Activated CD4-positive, alpha-beta T cell treated with anti-CD3 and anti-CD28 coated beads, Interleukin-2, amount 10 ng/mL, durations not matched to agents 7 days and 5 days (primary cell): ENCODE data around the gene SLC25A47. TPM values are rescaled to one million over a fixed set of nuclear protein-coding genes. Genes with fewer than 3 reads are reported as not detected.
"Not testable (repeated sequence)": the region's sequence is repeated elsewhere in the genome, so short reads cannot be mapped to it uniquely, and the experiment has no call there.

Experiments
- CTCF ChIA-PET: fragments of 350-600 bp; sonication (Branson Sonifier 250); formaldehyde crosslinking; loops from one replicate; lab custom pipeline; 2021; ENCODE audit warnings: antibody characterized with exemption; lab: Charles Lee
- POLR2A ChIA-PET: fragments of 350-600 bp; sonication (Branson Sonifier 250); formaldehyde crosslinking; loops from one replicate; lab custom pipeline; 2021; ENCODE audit warnings: antibody characterized with exemption; lab: Charles Lee
- DNase-seq: peaks from one replicate; pipeline ENCODE4 v3.0.0-alpha.2; 2020
- H3K27ac Mint-ChIP-seq: one replicate; pipeline ENCODE4 v1.8.0; 2021; ENCODE audit warnings: mild to moderate bottlenecking, moderate library complexity, mixed read lengths
- H3K27me3 Mint-ChIP-seq: one replicate; pipeline ENCODE4 v1.8.0; 2021; ENCODE audit warnings: mixed read lengths
- H3K36me3 Mint-ChIP-seq: one replicate; pipeline ENCODE4 v1.8.0; 2021; ENCODE audit warnings: low read depth, mixed read lengths
- H3K4me1 Mint-ChIP-seq: one replicate; pipeline ENCODE4 v1.8.0; 2021; ENCODE audit warnings: mixed read lengths
- H3K4me3 Mint-ChIP-seq: one replicate; pipeline ENCODE4 v1.8.0; 2021; ENCODE audit warnings: mild to moderate bottlenecking, moderate library complexity, mixed read lengths
- H3K9me3 Mint-ChIP-seq: one replicate; pipeline ENCODE4 v1.8.0; 2021; ENCODE audit warnings: mixed read lengths
- total RNA-seq, 2 experiments: library from RNA; stranded (reverse); gene quantifications; one replicate each; pipeline ENCODE4 v1.2.3, GENCODE V29; 2021

The SLC25A47 gene
- total RNA-seq, 2 experiments from 2014 or later, result not detected

- Mint-ChIP-seq H3K36me3 (no peaks in the 10 kb centered on the region), H3K27ac (no peak overlapping the region), H3K4me1 (peaks cover 3% of the 10 kb centered on the region), H3K4me3 (no peak overlapping the region), H3K27me3 (no peaks in the 10 kb centered on the region), H3K9me3 (no peaks in the 10 kb centered on the region)
- DNase-seq, result no peak
- ChIA-PET CTCF (interaction anchor here (0.7 to 10.5 kb wide), 3 partner anchors 8 to 10 kb away, joined by 3 to 64 read pairs (median 4); no protein-coding TSS in a partner anchor), POLR2A (no interaction called here)
Measured at GRCh38 chr14:100292776-100293461, 30.2 kb upstream of the SLC25A47 start.

DNA sequence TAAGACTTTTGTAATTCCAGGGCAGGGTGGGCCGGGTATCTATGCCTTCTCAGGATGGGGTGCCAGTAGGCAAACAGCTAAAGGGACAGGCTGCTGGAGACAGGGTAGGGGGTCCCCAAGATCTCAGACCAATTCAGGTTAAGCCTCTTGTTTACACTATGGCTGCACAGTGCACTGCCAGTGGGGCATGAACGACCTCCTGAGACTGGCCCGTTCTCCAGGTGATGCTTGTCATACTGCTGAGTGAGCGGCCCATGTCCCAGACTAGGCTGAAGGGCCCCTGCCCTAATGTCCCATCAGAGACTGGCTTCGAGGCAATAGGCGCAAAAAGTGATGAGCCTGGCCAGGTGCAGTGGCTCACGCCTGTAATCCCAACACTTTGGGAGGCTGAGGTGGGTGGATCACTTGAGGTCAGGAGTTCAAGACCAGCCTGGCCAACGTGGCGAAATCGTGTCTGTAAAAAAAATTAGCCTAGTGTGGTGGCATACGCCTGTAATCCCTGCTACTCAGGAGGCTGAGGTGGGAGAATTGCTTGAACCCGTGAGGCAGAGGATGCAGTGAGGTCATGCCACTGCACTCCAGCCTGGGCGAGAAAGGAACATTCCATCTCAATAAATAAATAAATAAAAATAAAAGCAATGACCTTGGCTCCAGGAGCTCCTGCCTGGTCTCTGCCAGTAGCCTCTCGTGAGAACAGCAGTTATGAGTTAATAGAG, 29.5 kb upstream of the SLC25A47 start:
- H3K36me3 Mint-ChIP-seq, result no peaks in the 10 kb centered on the region
- no peaks in the 10 kb centered on the region for H3K27me3 Mint-ChIP-seq
- peaks cover 3% of the 10 kb centered on the region for H3K4me1 Mint-ChIP-seq
- no peak for DNase-seq
- H3K27ac Mint-ChIP-seq, result no peak overlapping the region
- H3K4me3 Mint-ChIP-seq, result no peak overlapping the region
- ChIA-PET CTCF (interaction anchor here (0.5 to 10.5 kb wide), 3 partner anchors 9 to 21 kb away, joined by 3 to 64 read pairs (median 4); no protein-coding TSS in a partner anchor), POLR2A (no interaction called here)
- no peaks in the 10 kb centered on the region for H3K9me3 Mint-ChIP-seq

DNA sequence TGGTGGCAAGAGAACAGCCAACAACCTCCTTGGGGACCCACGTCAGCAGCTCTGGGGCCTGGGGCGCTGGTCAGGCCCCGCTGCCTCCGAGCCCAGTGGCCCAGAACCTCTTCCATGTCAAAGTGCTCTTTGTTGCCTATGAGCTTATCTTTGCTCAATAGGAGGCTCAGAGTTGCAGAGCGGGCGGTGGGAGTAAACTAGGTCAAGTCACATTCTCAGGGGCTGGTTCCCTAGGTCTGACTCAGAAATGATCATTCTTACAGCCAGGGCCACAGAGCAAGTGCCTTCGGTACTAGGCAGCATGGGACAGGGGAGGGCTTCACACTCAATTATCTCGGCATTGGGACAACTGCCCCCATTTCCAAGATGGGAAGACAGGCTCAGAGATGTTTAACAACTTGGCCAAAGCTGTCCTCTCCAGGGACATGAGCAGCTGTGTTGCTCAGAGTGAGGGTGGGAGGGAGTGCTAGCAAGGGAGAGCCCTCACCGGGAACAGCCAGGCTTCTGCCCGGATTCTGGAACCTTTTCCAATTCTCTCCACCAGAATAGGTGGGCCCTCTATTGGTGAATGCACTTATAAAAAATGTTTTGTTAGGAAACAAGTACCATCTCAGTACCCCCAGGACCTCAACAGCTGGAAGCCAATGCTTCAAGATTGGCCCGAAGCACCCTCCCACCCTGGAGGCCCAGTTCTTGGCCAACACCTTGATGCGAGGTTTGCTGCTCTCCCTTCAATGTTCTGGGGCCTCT, 28.8 kb upstream of the SLC25A47 start:
- Mint-ChIP-seq H3K36me3 (no peaks in the 10 kb centered on the region), H3K27me3 (no peaks in the 10 kb centered on the region), H3K9me3 (no peaks in the 10 kb centered on the region), H3K27ac (no peak overlapping the region), H3K4me3 (no peak overlapping the region), H3K4me1 (peaks cover 3% of the 10 kb centered on the region)
- DNase-seq, result no peak
- ChIA-PET CTCF (interaction anchor here (0.5 to 10.5 kb wide), 4 partner anchors 9 to 22 kb away, joined by 3 to 64 read pairs (median 4); no protein-coding TSS in a partner anchor), POLR2A (no interaction called here)

GRCh38 chr14:100294963-100295330, 28.2 kb upstream of the SLC25A47 start:
- Mint-ChIP-seq H3K9me3 (no peaks in the 10 kb centered on the region), H3K4me1 (peaks cover 3% of the 10 kb centered on the region), H3K4me3 (no peak overlapping the region), H3K27me3 (no peaks in the 10 kb centered on the region), H3K36me3 (no peaks in the 10 kb centered on the region), H3K27ac (no peak overlapping the region)
- ChIA-PET CTCF (interaction anchor here (0.8 to 10.5 kb wide), 5 partner anchors 8 to 24 kb away, joined by 3 to 64 read pairs (median 4); no protein-coding TSS in a partner anchor), POLR2A (no interaction called here)
- no peak for DNase-seq

DNA sequence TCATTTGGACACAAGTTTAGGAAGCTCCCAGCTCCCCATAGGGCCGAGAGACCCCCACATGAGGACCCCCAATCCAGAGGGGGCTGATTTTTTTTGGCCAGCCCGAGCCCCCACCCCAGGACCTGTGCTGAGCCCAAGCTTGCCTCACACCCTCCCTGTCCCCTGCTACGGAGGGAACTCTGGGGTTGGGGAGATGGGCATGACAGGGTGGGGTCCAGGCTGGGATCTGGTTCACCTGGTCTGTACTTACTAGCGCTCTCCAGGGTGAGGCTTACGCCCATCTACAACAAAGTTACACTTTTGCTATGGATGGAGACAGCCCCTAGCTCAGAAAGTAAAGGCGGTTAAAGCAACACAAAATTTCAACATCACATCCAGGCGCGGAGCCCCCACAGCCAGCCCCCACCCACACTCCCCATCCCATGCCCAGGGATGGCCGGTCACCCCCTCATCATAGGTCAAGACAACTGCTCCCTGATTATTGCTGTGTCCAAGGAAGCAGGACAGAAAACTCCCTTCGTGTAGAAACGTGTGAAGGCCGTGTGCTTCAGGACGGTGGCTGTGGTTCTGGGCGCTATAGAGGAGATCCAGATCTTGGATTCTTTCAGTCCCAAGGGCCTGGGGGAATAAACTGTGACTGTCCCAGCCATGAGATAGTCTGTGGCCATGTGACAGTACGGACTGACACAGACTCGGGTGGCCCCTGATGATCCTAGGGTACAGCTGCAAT, 27.6 kb upstream of the SLC25A47 start:
- Mint-ChIP-seq H3K4me3 (no peak overlapping the region), H3K27me3 (no peaks in the 10 kb centered on the region), H3K9me3 (no peaks in the 10 kb centered on the region), H3K36me3 (no peaks in the 10 kb centered on the region), H3K4me1 (peaks cover 3% of the 10 kb centered on the region), H3K27ac (no peak overlapping the region)
- ChIA-PET CTCF (interaction anchor here (0.8 to 10.5 kb wide), 5 partner anchors 8 to 23 kb away, joined by 3 to 64 read pairs (median 4); no protein-coding TSS in a partner anchor), POLR2A (no interaction called here)
- DNase-seq, result no peak

DNA sequence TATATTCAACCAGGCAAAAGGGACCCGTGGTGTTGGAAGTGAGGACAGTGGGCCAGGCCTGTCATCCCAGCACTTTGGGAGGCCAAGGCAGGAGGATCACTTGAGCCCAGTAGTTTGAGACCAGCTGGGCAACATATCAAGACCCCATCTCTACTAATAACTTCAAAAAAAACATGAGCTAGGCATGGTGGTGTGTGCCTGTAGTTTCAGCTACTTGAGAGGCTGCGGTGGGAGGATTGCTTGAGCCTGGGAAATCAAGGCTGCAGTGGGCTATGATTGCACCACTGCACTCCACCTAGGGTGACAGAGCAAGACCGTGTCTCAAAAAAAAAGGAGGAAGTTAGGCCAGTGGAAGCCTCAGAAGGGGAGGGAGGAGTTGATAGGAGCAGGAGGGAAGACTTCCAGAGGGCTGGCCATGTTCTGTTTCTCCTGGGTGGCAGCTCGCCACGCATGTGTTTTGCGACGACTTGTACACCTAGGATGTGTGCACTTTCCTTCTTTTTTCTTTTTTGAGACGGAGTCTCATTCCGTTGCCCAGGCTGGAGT, 27.0 kb upstream of the SLC25A47 start:
- ChIA-PET CTCF (interaction anchor here (1.2 to 10.5 kb wide), 3 partner anchors 9 to 22 kb away, joined by 3 to 64 read pairs (median 4); no protein-coding TSS in a partner anchor), POLR2A (interaction anchor here (0.7 kb wide), 1 partner anchor 41 kb away, joined by 3 read pairs; no protein-coding TSS in a partner anchor)
- Mint-ChIP-seq H3K9me3 (no peaks in the 10 kb centered on the region), H3K4me1 (no peaks in the 10 kb centered on the region), H3K36me3 (no peaks in the 10 kb centered on the region), H3K27ac (no peak overlapping the region), H3K27me3 (no peaks in the 10 kb centered on the region), H3K4me3 (no peak overlapping the region)
- DNase-seq, result no peak

DNA sequence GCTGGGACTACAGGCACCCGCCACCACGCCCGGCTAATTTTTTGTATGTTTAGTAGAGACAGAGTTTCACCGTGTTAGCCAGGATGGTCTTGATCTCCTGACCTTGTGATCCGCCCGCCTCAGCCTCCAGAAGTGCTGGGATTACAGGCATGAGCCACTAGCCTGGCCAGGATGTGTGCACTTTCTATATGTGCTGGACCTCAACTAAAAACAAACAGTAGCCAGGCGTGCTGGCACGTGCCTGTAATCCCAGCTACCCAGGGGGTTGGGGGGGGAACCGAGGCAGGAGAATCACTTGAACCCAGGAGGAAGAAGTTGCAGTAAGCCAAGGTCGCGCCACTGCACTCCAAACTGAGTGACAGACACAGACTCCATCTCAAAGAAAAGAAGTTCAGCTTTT, 26.4 kb upstream of the SLC25A47 start:
- not testable (repeated sequence) for DNase-seq, H3K36me3 Mint-ChIP-seq, H3K4me3 Mint-ChIP-seq, H3K27me3 Mint-ChIP-seq, H3K4me1 Mint-ChIP-seq, H3K9me3 Mint-ChIP-seq, H3K27ac Mint-ChIP-seq
- POLR2A ChIA-PET, result interaction anchor here (0.7 kb wide), 1 partner anchor 42 kb away, joined by 3 read pairs; no protein-coding TSS in a partner anchor
- CTCF ChIA-PET, result interaction anchor here (1.5 to 10.5 kb wide), 2 partner anchors 12 to 13 kb away, joined by 3 to 64 read pairs; no protein-coding TSS in a partner anchor

GRCh38 chr14:100297320-100298300, 25.5 kb upstream of the SLC25A47 start:
- no peak overlapping the region for H3K4me3 Mint-ChIP-seq

DNA sequence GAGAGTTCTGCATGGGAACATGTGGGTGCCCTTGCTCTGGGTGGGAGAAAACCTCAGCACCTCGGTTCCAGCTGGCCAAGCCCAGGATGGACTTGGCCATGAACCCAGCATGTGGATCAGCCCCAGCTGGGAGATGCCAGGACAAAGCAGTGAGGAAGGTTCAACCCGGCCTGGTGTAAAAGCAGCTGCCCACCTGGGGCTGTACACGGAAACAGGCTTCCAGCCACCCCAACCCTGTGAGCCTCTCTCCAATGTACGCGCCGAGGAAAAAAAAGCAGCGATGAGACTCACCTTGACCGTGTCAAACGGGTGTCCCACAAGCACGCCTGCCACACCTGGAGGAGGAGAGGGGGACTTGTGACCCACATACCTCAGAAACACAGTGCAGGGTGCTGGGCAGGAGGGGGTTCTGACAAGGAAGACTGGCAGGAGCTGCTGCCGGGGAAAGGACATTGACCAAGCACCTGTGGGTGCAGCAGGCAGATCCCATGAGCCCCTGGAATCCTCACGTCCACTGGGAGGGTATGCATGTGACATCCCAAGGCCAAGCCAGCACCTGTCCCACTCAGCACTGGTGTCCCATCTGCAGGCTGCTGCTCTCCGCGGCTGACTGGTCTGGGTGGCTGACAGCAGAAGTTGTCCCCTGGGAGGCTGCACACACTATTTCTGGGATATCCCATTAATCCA, 24.4 kb upstream of the SLC25A47 start:
- Mint-ChIP-seq H3K36me3 (no peaks in the 10 kb centered on the region), H3K9me3 (no peaks in the 10 kb centered on the region), H3K27me3 (no peaks in the 10 kb centered on the region), H3K4me1 (no peaks in the 10 kb centered on the region), H3K27ac (no peak overlapping the region), H3K4me3 (no peak overlapping the region)
- ChIA-PET CTCF (interaction anchor here (10.5 kb wide), 1 partner anchor 14 kb away, joined by 64 read pairs; no protein-coding TSS in a partner anchor), POLR2A (no interaction called here)
- DNase-seq, result no peak

More at GRCh38 chr14:100297320-100298300, 25.5 kb upstream of the SLC25A47 start:
- POLR2A ChIA-PET, result no interaction called here
- DNase-seq, result no peak
- CTCF ChIA-PET, result interaction anchor here (1.5 to 10.5 kb wide), 2 partner anchors 12 to 13 kb away, joined by 3 to 64 read pairs; no protein-coding TSS in a partner anchor
- Mint-ChIP-seq H3K9me3 (no peaks in the 10 kb centered on the region), H3K27ac (no peak overlapping the region), H3K4me1 (no peaks in the 10 kb centered on the region), H3K27me3 (no peaks in the 10 kb centered on the region), H3K36me3 (no peaks in the 10 kb centered on the region)

DNA sequence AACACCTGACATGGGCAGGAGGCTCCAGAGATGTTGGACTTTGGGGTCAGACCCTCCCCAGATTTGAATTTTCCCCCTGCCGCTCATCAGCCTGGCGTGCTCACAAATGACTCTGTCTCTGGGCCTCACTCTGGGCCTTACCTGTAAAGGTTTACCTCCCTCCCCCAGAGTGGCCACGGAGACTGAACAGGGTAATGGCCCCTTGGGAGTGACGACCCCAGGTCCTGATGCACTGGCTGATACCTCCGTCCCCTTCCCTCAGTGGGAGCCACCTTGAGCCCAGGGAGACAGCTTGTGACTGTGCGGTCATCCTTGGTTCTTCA, 23.9 kb upstream of the SLC25A47 start:
- no peak for DNase-seq
- H3K27me3 Mint-ChIP-seq, result no peaks in the 10 kb centered on the region
- H3K4me3 Mint-ChIP-seq, result no peak overlapping the region
- no peak overlapping the region for H3K27ac Mint-ChIP-seq
- ChIA-PET POLR2A (no interaction called here), CTCF (interaction anchor here (10.5 kb wide), 1 partner anchor 15 kb away, joined by 64 read pairs; no protein-coding TSS in a partner anchor)
- H3K36me3 Mint-ChIP-seq, result no peaks in the 10 kb centered on the region
- no peaks in the 10 kb centered on the region for H3K4me1 Mint-ChIP-seq
- H3K9me3 Mint-ChIP-seq, result no peaks in the 10 kb centered on the region
